ENCODE measurements around the gene DYNC1LI1. TPM values are rescaled to one million over a fixed set of nuclear protein-coding genes. Genes with fewer than 3 reads are reported as not detected.

DYNC1LI1 gene
- total and polyA plus RNA-seq, 2 donors (not counting 1 experiment from before 2014, with no cell fraction given): 44.1 to 49.8 TPM

GRCh38 chr3:32487781-32488473 lies 82.7 kb downstream of the DYNC1LI1 start:
- Histone ChIP-seq H3K79me2 (ENCODE audit: control insufficient read depth, insufficient read depth, low read length) (no peaks in the 10 kb centered on the region), H4K20me1 (ENCODE audit: control insufficient read depth, extremely low read depth, insufficient read depth, low read length) (no peaks in the 10 kb centered on the region), H2AFZ (ENCODE audit: low read length) (no peak overlapping the region), H3K4me3 (replicated peaks in 1 of 4; ENCODE audit: control extremely low read depth in 1 of 4, insufficient read depth in 1 of 4, low read depth in 3 of 4, low read length in 4 of 4) (no peak overlapping the region), H3K36me3 (ENCODE audit: control insufficient read depth, insufficient read depth, low read length) (peaks cover 2% of the 10 kb centered on the region), H3K27ac (ENCODE audit: insufficient read depth, low read length) (no peak overlapping the region), H3K9ac (ENCODE audit: insufficient read depth, low read length) (no peak overlapping the region), H3K27me3 (ENCODE audit: control insufficient read depth, insufficient read depth, low read length) (no peaks in the 10 kb centered on the region), H3K4me1 (ENCODE audit: control insufficient read depth, extremely low read depth, insufficient read depth, low read length) (no peaks in the 10 kb centered on the region), H3K9me3 (ENCODE audit: control insufficient read depth, insufficient read depth, low read depth, low read length) (no peaks in the 10 kb centered on the region), H3K4me2 (ENCODE audit: extremely low read depth, insufficient read depth, low read length) (no peak overlapping the region)
- no peak for DNase-seq (ENCODE audit: low read depth in 2 of 2)
- TF ChIP-seq CTCF (conservative IDR thresholded peaks at IDR 0.05 in 1 of 2, IDR thresholded peaks at IDR 0.05 in 1 of 2; ENCODE audit: low read depth in 1 of 2, low read length in 2 of 2) (no peak), EZH2 (IDR thresholded peaks at IDR 0.05; ENCODE audit: low read length, missing control alignments) (no peak)

- no peak overlapping the region for H3K9ac ChIP-seq (ENCODE audit: insufficient read depth, low read length)
- no peak for TF ChIP-seq CTCF (conservative IDR thresholded peaks at IDR 0.05 in 1 of 2, IDR thresholded peaks at IDR 0.05 in 1 of 2; ENCODE audit: low read depth in 1 of 2, low read length in 2 of 2)
- no peak for TF ChIP-seq EZH2 (IDR thresholded peaks at IDR 0.05; ENCODE audit: low read length, missing control alignments)
Observed at GRCh38 chr3:32484436-32484835, 86.2 kb downstream of the DYNC1LI1 start.

GRCh38 chr3:32483772-32484171 lies 86.9 kb downstream of the DYNC1LI1 start:
- no peak for DNase-seq (ENCODE audit: low read depth in 2 of 2)
- H3K79me2 ChIP-seq (ENCODE audit: control insufficient read depth, insufficient read depth, low read length): no peaks in the 10 kb centered on the region
- H3K9me3 ChIP-seq (ENCODE audit: control insufficient read depth, insufficient read depth, low read depth, low read length): no peaks in the 10 kb centered on the region
- no peak overlapping the region for H2AFZ ChIP-seq (ENCODE audit: low read length)
- no peaks in the 10 kb centered on the region for H4K20me1 ChIP-seq (ENCODE audit: control insufficient read depth, extremely low read depth, insufficient read depth, low read length)
- no peak overlapping the region for H3K4me2 ChIP-seq (ENCODE audit: extremely low read depth, insufficient read depth, low read length)
- no peak for TF ChIP-seq EZH2 (IDR thresholded peaks at IDR 0.05; ENCODE audit: low read length, missing control alignments)
- no peak for TF ChIP-seq CTCF (conservative IDR thresholded peaks at IDR 0.05 in 1 of 2, IDR thresholded peaks at IDR 0.05 in 1 of 2; ENCODE audit: low read depth in 1 of 2, low read length in 2 of 2)
- H3K9ac ChIP-seq (ENCODE audit: insufficient read depth, low read length): no peak overlapping the region
- H3K27ac ChIP-seq (ENCODE audit: insufficient read depth, low read length): no peak overlapping the region
- peaks cover 2% of the 10 kb centered on the region for H3K36me3 ChIP-seq (ENCODE audit: control insufficient read depth, insufficient read depth, low read length)
- H3K4me3 ChIP-seq (replicated peaks in 1 of 4; ENCODE audit: control extremely low read depth in 1 of 4, insufficient read depth in 1 of 4, low read depth in 3 of 4, low read length in 4 of 4): no peak overlapping the region
- no peaks in the 10 kb centered on the region for H3K27me3 ChIP-seq (ENCODE audit: control insufficient read depth, insufficient read depth, low read length)
- no peaks in the 10 kb centered on the region for H3K4me1 ChIP-seq (ENCODE audit: control insufficient read depth, extremely low read depth, insufficient read depth, low read length)

More at GRCh38 chr3:32484436-32484835, 86.2 kb downstream of the DYNC1LI1 start:
- H3K4me2 ChIP-seq (ENCODE audit: extremely low read depth, insufficient read depth, low read length): no peak overlapping the region
- no peaks in the 10 kb centered on the region for H3K9me3 ChIP-seq (ENCODE audit: control insufficient read depth, insufficient read depth, low read depth, low read length)
- no peaks in the 10 kb centered on the region for H3K4me1 ChIP-seq (ENCODE audit: control insufficient read depth, extremely low read depth, insufficient read depth, low read length)
- H4K20me1 ChIP-seq (ENCODE audit: control insufficient read depth, extremely low read depth, insufficient read depth, low read length): no peaks in the 10 kb centered on the region
- H3K36me3 ChIP-seq (ENCODE audit: control insufficient read depth, insufficient read depth, low read length): peaks cover 2% of the 10 kb centered on the region
- H3K27me3 ChIP-seq (ENCODE audit: control insufficient read depth, insufficient read depth, low read length): no peaks in the 10 kb centered on the region
- no peak for DNase-seq (ENCODE audit: low read depth in 2 of 2)
- no peak overlapping the region for H3K4me3 ChIP-seq (replicated peaks in 1 of 4; ENCODE audit: control extremely low read depth in 1 of 4, insufficient read depth in 1 of 4, low read depth in 3 of 4, low read length in 4 of 4)
- H2AFZ ChIP-seq (ENCODE audit: low read length): no peak overlapping the region
- no peaks in the 10 kb centered on the region for H3K79me2 ChIP-seq (ENCODE audit: control insufficient read depth, insufficient read depth, low read length)
- H3K27ac ChIP-seq (ENCODE audit: insufficient read depth, low read length): no peak overlapping the region
